WI38 (cell line): ENCODE measurements around the gene PRRX2.
A peak's percentile ranks its signal among the peaks of the same experiment; 100 is the strongest.

Experiments
- H3K4me3 ChIP-seq: 2 replicates; pipeline ENCODE4 v1.5.1; 2011; ENCODE audit warnings: low read depth, mild to moderate bottlenecking, control low read depth, low read length
- TF ChIP-seq, protein P1 (sequence below): IDR thresholded peaks from 2 replicates; pipeline ENCODE4 v1.5.1; 2012; ENCODE audit warnings: low read depth, mild to moderate bottlenecking, control low read depth, low read length

Gene PRRX2

DNA sequence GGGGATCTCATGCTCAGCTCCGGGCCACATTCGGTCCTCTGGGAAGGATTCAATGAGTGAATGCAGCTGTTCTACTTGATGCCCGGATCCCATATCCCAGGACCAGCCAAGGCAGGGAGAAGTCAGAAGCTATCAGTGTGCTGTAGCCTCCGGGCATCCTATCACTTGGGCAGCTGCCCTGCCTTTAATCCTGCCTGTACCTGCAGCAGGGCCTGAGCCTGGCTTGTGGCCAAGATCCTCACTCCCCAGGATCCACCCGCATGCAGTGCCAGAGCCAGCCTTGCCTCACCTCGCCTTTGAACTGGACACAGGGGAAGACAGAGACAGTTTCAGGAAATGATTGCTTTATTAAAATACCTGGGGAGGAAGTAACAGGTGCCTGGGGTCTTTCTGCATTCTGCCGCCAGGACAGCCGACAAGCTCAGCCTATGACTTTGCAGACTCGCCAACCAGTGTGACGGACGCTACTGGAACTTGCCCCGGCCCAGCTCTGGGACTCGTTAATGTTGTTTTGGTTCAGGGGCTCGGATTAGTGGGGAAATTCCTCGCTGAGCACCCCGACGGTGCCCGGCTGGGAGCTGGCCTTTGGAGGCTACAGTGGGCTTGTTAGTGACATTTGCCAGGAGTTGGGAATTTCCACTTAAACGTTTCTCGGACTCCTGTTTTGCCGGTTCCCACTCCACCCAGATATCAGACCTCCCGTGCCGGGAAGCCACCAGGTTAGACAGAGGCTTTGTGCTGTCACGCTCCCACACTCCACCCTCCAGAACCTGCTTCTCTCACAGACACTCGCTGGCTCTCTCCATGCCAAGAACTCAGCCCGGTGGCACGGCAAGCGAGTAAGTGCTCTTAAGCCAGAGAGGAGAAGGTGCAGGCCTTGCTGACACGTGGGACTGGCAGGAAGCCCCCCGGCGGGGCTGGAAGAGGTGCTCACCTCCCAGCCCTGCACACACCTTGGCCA, 86.7 kb downstream of the PRRX2 start:
- TF ChIP-seq, protein P1, sequence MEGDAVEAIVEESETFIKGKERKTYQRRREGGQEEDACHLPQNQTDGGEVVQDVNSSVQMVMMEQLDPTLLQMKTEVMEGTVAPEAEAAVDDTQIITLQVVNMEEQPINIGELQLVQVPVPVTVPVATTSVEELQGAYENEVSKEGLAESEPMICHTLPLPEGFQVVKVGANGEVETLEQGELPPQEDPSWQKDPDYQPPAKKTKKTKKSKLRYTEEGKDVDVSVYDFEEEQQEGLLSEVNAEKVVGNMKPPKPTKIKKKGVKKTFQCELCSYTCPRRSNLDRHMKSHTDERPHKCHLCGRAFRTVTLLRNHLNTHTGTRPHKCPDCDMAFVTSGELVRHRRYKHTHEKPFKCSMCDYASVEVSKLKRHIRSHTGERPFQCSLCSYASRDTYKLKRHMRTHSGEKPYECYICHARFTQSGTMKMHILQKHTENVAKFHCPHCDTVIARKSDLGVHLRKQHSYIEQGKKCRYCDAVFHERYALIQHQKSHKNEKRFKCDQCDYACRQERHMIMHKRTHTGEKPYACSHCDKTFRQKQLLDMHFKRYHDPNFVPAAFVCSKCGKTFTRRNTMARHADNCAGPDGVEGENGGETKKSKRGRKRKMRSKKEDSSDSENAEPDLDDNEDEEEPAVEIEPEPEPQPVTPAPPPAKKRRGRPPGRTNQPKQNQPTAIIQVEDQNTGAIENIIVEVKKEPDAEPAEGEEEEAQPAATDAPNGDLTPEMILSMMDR, result no peak
- peak overlapping the region; percentile 54 for H3K4me3 ChIP-seq

DNA sequence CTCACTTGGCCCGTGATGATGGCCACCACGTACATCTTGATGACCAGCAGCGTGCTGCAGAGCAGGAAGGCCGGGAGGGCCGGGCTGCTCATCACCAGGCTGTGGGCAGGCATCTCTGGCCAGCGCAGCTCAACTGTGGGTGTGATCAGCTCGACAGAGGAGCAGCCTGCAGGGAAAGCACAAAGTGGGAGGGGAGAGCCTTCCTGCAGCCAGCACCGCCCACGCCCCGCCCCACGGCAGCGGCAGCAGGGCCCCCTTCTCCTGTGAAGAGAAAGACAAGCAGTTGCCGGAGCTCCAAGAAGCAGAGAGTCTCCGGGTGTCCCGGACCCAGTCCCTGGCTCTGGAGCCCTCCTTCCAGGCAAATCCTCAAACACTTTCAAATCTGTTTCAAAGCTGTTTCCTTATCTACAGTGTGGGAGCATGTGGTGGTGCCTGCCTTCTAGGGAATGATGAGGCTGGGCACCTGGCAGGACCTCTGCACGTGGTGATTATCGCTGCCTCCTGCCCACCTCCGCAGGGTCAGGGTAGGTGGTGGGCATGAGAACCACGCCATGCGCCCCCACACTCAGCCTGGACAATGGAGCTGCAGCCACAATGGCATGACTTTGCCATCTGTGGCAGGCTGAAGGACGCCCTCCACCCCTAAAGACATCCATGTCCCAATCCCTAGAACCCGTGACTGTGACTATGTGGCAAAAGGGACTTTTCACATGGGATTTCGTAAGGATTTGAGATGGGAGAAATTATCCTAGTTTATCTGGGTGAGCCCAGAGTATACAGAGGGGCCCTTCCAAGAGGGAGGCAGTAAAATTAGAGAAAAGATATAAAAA, 87.7 kb downstream of the PRRX2 start, which contains the start of gene PTGES:
PTGES (minus strand) TSS at position 143 of the 830 bp plus-strand sequence; CDS start at position 113, 30 bp downstream.
- H3K4me3 ChIP-seq, result peak within 1 kb of the TSS; percentile 54

DNA sequence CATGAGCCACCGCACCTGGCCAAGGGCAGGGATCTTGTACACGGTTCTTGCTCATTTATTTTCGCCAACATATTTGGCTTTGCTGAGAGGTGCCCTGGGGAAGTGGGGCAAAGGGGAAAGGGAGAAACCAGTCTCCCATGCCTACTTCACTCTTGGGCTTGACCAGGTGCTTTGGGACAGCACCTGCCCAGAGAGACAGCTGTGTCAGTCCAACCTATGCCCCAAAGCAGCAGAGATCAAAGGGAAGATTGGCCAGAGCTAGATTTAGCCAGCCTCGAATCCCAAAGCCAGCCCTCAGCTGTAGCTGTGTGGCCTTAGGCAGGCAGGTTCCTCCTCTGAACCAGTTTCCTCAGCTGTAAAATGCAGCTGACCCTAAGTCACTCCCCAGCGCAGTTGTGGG, 89.7 kb downstream of the PRRX2 start:
- H3K4me3 ChIP-seq, result no peak overlapping the region

More for the DNA sequence above, 87.7 kb downstream of the PRRX2 start, which contains the start of gene PTGES:
- TF ChIP-seq, protein P1, result no peak

DNA sequence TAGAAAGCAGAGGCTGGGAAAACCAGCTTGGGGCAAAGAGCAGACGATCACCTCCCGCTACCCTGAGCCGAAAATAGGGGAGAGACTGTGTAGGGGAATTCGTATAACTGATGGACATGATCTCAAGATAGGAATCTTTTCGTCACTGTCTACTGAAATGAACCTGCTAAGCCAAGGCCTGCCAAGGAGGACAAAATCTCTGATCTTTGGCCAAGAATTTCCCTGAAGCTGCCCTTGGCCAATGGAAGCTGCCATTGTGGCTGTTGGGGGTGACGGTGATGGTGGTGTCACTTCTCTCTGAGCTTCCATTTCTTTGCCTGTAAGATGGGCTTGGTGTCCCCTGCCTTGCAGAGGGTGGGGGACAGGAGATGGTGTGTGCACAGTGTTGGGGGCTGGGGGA, 90.7 kb downstream of the PRRX2 start:
- TF ChIP-seq, protein P1, result no peak
- H3K4me3 ChIP-seq, result no peak overlapping the region

More for the DNA sequence above, 89.7 kb downstream of the PRRX2 start:
- TF ChIP-seq, protein P1, result no peak

DNA sequence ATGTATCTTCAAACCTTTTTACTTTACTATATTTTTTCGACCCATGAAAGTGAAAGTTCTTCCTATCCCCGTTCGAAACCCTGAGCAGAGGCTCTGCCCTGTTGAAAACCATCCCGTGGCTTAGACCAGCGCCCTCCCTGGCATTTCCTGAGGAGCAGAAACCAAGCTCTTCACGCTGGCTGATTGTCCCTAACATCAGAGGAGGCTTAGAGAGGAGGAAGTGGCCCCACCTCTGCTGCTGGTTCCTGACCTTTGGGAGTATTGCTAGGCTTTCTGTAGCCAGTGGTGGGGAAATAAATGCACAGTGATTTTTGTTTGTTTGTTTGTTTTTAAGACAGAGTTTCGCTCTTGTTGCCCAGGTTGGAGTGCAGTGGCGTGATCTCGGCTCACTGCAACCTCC, 91.6 kb downstream of the PRRX2 start:
- no peak overlapping the region for H3K4me3 ChIP-seq
- TF ChIP-seq, protein P1, result no peak

DNA sequence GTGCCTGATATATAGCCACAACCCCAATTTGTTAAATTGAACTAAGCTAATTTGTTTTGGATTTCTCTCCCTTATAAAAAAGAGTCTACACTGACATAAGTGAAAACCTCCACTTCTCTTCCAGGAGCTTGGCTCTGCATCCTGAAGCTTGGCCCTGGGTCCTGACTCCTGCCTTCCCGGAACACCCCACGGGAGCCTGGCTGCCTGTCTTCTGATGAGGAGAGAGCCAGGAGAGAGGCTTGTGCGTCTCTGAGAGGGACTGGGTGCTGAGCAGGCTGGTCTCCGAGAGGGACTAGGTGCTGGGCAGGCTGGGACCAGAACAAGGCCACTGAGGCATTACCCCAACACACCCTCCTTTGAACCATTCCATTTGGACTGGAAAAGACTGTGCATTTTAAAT, 93.9 kb downstream of the PRRX2 start:
- H3K4me3 ChIP-seq, result no peak overlapping the region
- TF ChIP-seq, protein P1, result no peak
